ENCODE results near the gene SERPINI1.

SERPINI1 gene

DNA sequence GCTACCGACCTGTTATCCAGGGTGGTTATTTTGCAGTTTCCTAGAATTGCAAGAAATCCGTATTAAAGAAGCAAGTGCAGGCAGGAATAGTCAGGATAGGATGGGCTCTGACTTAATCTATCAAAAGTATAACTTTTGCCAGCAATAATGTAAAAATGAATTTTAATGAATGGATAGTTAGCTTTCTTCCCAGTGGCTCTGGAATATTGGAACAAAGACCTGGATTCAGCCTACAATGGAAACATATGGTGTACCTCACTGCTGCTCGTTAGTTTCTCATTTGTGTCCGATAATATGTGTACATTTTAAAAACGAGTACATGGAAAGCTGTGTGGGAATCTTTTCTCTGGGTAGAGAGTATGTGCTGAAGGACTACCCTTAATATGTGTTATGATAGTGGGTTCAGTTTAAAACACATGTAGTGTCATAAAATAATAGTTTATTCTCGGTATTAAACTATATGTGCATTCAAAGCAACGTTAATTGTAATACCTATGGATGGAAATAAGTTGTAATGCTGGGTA is 805 bp downstream of the SERPINI1 start:
- peak in 1 of 2 experiments; percentile 42 for DNase-seq

DNA sequence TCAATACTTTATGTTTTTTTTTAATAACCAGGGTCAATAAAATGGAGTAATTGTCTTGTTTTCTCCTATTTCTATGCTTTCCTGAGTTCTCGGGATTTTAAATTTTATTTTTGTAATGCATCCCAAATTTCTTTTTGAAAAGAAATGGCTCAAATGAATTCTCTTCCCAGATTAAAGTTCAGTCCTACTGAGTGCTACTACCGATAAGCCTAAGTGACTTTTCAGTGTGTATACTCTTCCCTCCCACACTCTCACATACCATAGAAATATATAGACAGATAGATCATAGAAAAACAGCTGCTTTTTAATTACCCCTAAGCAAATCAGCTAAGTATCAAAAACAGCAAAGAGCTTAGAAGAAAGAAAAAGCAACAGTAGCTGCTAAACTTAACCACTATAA is 1.5 kb downstream of the SERPINI1 start:
- DNase-seq, result no peak

DNA sequence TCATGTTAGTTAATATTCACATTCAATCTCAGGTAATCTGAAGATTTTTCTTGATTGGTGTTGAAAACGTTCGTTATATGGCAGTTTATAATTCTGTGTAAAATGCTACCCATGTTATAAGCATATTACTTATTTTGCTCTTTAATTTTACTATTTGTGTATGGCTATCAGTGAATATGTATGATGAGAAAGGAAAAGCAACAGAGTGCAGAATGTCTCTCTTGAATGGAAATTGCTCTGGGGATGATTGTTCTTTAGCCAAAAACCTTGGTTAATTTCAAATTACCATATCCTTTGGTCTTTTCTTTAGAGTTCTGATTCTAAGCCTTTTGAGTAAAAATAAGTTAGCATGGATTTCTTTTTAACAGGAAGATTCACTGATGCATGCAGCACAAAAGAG is 2.5 kb downstream of the SERPINI1 start:
- DNase-seq, result no peak

DNA sequence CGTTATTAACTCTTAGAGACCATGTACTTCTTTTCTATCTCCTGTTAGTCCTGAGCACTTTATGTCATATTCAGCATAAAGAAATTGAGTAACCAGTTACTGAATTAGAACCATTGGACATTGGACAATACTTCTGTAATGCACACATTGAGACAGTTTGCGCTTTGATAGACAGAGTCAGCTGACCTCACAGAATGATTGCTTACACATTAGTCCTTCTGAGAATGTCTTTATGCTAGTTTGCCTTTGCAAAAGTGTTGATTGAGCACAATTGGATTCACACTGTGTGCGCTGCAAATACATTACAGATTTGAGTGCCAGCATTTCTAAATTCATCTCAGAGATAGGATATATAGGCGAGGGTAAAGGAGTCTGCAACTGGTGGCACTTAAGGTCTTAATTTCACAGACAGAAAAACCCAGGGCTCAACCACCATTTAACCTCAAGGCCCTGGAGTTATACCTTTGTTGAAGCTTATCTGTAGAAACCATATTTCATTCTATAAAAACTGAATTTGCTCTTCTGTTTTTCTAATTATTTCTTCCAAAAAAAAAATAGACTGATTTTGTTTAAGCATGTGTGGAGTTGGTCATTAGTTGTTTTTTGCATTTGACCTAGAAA is 3.8 kb downstream of the SERPINI1 start:
- peak; percentile 44 to 59 for DNase-seq

DNA sequence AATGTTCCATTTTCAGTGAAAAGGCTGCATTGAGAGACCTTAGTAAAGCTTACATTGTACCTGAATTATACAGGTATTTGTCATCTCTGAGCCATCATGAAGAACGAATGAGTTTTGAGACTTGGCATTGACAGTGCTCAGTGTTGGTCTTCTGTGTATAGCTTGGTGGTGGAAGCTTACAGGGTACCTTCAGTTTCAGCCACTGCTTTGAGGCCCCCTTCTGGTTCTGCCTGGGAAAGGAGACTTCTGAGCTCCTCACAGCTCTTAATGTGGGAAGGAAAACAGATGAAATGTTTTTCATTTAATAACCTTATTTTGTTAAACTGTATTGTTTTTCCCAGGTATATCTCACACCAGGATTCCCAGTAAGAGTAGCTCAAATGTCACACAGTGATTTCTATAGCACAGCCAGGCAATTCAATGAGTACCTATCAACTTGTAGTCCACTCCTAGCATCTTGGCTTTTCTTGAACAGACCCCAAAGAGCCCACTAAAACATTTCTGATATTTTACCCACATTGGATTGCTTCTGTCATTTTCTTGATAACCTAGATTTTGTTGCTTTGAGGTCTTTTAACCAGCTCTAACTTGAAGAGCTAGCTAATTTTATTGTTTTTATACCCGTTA is 5.6 kb downstream of the SERPINI1 start:
- DNase-seq, result peak; percentile 46 to 66

DNA sequence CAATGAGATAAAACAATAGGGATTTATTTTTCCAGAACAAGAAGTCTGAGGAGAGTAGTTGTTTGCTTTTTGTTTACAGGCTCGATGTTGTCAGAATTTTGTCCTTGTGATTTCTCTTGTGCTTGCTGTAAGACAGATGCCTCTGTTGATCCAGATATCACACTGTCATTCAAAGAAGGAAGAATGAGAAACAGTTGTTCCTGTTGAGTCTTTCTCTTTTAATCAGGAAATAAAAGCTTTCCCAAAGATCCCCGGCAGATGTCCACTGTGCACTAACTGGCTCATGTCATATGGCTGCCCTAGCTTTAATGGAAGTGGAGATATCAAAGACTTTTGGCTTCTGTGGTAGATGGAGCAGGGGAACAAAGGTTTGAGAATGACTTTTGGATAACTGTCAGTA is 6.8 kb downstream of the SERPINI1 start:
- no peak for DNase-seq

DNA sequence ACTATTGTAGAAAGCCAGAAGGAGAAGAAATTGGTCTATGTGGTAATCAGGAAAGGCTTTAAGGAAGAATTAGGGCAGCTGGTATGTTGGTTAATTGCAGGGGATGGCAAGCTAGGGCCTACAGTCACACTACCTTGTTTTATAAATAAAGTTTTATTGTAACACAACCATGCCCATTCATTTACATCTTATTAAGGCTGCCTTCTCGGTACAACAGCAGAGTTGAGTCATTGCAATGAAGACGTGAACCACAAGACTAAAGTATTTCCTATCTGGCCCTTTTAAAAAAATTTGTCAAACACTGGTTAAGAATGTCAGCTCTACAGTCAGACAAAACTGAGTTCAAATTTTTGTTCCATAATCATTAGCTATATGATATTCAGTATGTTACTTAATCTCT is 8.3 kb downstream of the SERPINI1 start:
- no peak for DNase-seq

DNA sequence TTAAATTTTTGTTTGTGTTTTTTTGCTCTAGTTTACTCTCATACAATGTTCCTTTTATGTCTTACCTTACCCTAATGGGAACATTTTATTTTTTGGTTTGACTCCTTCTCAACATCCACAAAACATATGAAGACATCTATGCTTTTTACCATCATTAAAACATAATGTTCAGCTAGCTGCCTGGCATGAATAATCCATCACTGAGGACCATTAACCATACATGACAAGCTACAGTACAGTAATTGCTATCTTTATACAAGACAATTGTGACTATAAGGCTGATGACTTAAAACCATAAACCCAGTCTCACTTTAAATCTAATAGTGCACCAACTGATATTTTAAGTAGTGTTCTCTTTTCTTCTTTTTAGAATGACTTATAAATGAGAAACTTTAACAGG is 13.7 kb downstream of the SERPINI1 start:
- peak in 1 of 2 experiments; percentile 59 for DNase-seq

DNA sequence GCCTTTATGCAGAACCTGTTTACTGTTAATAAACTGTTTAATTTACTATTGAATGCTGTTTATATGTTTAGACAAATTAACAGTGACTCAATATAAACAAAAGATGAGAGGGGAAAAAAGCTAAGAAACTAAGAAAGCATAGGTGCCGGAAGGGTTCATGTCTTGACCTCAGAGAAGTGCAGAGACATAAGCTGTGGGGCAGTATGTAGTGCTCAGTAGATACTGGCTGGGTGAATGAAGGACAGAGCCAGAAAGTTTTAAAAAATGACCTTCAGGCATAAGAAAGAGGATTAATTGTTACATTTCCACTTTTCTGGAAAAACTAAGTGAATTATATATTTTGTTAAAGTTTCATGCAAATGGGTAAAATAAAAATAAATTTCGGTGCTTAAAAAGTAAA is 14.2 kb downstream of the SERPINI1 start:
- DNase-seq, result no peak

DNA sequence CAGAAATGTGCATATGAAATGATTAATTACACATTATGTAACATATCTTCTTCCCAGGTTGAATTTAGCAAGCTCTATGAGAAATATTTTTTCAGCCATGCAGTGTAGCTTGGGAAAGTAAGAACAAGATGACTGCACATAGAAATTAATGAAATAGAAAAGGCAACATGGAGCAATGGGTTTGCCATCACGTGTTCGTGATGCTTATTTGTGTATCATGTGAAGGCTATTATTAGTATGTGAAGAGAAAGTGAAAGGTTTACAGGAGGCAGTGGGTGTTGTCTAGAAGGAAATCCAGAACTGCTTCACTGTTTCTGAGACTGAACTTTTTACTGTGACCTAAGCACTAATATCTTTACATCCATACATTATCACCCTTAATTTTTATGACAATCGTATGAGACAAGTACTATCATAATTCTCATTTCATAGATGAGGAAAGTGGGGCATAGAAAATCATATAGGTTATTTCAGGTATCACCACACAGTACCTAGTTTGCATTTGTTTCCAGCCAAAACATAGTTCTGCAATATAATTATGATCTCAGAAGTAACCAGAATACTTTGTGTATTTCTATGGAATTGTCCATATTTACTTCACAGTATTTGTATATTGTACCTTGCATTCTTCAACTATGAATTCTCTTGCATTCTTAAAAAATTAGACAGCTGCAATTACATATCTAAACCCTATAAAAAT is 14.9 kb downstream of the SERPINI1 start:
- no peak for DNase-seq

DNA sequence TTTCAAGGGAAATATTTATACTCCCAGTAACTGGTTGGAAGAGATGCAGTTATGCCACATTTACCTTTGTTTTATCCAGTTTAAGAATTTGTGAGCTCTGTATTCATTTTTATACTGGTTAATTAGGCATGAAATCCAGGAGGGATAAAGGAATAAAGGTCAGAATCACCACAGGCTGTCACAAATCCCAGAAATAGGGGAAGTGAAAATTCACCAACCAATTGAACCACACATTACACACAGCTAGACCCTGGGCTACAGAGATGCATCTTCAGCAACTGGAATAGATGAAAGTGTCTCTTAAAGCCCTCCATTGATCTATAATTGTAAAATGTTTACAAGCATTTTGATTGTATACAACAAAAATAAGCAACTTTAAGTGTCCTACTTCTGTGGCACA is 18.5 kb downstream of the SERPINI1 start:
- DNase-seq, result no peak

DNA sequence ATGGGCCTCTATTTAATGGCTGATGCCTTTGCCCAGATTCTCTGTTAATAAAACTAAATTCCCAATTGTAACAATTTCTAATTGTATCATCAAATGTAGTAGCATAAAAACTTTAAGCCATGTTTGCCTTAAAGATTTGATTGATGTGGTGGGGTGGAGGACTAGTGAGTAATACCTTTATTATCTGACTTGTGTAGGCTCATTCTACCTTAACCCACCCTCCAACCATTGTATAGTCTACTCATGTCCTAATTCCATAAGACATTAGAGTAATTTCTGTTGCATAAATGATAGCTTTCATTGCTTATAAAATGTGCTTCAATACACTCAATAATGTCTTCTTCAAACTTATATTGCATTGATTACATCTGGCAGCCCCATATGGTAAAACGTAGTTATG is 25.8 kb downstream of the SERPINI1 start:
- no peak for DNase-seq

DNA sequence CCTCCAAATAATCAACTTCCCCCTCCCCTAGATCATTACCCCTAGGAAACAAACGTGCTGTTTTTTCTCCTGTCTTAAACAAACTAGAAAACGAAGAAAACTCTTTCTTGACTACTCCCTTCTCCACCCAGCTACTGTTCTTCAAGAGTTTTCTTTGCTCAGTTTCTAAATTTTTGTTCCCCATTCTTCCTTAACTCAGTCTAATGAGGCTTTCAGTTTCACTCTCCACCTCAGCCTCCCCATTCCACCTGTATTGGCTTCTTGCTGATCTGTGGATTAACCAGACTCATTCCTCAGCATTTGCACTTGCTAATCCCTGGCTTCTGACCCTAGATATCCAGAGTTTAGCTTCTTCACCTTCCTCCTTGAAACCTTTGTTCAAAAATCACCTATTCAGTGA is 26.8 kb downstream of the SERPINI1 start:
- no peak for DNase-seq

DNA sequence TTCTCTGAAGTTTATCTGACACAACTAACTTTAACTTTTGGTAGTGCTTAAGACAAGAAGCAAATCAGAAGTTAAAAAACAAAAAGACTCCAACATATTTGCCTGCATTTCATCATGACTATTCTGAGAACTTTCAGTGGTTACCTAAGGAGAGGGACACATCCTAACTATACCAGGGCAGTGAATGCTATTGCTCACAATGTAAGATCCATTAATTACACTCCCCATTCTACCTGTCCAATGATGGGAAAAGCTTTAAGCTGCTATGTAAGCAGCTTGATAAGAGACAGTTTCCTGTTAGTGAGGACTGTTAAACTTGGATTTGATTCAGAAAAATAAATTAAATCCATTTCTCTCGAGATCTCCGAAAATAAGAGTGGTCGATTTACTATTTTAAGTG is 37.5 kb downstream of the SERPINI1 start:
- no peak for DNase-seq

DNA sequence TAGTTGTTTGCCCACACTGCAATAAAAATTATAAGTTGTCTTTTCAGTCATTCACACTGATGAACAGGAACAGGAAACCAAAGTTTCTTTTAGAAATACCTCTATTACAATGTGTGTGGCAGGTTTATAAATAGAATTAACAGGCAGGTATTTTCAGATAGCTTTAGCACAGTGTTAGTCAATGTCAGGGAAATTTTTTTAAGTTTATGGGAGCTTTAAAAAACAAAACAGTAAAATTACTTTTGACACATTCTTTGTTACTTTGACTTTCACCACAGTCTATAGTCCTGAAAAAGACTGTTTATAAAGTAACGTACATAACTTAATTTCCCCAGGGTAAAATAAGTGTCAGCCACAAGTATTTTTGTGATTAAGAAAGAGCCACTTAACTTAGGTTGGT is 38.1 kb downstream of the SERPINI1 start:
- DNase-seq, result no peak

DNA sequence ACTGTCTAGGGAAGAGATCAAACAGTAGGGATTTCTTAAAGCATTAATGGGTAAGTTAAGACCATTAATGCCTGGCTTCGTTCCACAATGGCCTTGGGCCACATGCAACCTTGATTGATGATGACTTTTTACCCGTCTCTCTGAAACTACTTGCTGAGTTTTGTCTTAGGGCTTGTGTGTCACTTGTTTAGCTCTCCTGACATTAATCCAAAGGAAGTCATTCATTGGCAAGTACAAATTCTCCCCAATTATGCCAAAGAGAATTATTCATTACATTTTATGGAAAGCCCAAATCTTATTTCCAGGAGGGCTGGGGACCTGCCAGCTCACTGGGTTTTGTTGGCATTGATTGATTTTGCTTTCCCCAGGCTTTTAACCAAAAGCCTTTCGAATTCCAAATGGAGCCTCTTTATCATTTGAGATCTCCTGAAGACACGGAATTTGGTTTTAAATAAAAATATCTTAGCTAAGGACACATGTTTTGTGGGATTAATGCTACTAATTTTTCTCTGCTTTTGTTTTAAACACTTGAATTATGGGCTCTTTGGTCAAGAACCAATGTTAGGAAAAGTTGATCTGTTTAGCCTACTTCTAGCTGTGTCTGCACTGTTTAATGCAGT is 40.7 kb downstream of the SERPINI1 start:
- DNase-seq, result peak in 1 of 2 experiments; percentile 15

DNA sequence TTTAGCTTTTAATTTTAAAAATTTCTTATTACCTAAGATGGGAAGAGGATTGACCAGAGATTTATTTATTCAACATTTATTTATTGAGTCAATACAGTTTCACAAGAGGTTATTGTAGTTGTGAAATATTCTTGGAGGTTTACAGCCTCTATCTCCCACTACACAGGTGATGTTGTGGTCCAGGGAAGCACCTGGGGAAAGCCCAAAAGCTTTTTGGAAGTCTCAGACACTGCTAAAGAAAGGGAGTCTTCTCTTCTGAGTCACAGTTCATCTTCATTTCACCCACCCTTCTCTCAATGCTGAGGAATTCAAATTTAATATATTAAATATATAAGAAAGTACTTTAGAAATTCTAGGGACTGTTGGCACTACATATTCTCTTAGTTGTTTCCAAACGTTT is 41.8 kb downstream of the SERPINI1 start:
- no peak for DNase-seq

DNA sequence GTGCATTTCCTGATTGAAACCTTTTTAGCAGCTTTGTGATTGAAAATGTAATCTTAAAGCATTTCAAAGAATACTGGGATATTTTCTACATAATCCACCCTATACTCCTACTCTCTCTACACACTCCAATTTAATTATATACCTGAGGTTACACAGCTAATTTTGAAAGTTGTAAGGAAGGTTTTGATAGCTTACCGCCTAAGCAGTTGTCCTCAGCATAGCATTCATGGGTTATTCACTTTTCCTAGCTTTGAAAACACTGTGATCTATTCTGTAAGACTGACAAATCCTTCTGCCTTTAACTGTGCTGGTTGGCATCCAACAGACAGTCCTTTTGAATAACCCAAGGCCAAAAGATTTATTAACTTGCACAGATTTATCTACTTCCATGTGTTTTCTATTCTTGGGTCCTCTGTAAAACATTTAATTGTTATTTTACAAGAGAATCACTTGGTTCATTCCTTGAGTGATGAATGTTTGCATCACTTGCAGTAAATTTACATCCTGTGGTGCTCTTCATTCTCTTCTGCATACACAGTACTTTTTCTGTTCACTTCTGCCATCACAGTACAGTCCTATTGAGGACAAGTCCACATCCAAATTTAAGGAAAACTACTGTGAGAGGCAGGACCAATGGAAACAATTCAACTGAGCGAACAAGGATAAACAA is 44.8 kb downstream of the SERPINI1 start:
- DNase-seq, result no peak

DNA sequence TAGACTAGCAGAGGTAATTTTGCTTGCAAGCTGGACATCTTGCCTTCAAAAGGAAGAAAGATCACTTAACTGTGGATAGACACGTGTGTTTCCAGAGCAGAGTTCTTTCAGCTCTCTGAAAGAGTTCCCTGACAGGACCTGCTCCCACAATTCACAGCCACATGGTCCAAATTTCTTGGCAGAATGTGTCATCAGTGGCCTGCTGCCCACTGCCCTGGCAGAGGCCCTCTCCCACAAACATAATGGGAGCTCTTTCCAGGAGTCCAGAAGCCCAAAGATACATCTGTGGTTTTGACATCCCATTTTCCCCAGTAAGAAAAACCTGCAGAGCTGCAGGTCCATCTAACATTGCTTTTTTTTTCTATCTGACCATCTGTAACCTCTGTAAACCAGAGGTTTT is 48.3 kb downstream of the SERPINI1 start:
- no peak for DNase-seq

DNA sequence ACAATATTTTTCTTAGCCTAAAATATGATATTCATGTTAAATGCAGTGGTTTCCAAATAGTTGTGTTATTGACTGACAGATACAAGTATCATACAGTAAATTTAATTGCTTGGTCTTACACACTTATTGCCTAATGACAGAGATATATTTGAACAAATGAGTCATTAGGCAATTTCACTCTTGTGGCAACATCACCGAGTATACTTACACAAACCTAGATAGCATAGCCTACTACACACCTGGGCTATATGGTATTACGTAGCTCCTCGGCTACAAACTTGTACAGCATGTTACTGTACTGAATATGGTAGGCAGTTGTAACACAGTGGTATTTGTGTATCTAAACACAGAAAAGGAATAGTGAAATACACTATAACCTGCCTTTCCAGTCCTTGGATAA is 50.3 kb downstream of the SERPINI1 start:
- no peak for DNase-seq

DNA sequence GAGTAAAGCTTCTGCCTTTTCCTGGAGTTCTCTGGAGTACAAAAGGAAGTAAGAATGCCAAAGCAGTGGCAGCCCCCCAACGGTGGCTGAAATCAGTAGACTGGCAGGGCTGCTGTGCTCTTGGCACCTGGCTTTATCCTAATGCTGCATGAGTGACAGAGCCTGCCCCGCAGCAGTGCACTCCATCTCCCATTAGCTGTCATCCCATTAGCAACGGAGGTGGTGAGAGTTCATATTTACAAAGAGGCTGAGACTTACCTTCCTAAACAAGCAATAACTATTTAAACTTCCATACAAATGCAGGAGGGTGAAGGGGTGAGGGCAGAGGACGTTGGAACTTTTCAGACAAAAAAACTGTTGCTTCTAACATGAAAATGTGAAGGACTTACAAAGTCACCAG is 51.9 kb downstream of the SERPINI1 start:
- DNase-seq, result peak in 1 of 2 experiments; percentile 60

DNA sequence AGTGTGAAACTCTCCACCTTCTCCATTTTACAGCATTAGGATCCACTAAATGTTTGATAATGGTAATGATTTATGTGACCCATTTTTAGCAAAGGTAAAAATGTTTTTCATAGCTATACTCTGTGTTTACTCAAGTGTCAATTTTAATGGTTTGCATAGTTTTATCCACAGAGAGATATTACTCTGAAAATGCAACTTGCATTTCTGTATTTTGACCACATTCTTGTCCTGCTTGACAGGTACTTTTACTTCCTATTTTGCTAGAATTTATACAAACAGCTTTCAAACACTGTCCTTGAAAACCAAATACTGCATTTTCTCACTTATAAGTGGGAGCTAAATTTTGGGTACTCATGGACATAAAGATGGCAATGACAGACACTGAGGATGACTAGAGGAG is 62.9 kb downstream of the SERPINI1 start:
- no peak for DNase-seq

DNA sequence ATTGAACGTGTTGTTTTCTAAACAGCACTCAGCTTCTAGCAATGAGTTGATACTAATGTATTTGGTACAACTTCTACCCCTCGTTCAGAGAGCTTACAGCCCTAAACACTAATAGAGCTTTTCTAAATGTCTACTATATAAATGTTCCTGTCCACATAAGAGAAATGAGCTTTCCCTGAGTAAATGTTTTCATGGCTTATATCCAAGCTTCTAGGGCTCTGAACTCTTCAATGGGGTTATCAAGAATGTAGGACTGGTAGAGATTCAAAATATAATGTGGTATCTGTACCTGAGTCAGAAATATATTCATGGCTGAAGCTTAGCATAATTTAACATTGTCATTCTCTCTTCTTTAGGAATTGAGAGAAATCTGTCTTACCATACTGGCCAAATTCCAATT is 73.4 kb downstream of the SERPINI1 start:
- peak in 1 of 2 experiments; percentile 46 for DNase-seq

All from NCI-H2081 (cell line).